ENCODE data around the gene PGR.

Gene PGR

DNA sequence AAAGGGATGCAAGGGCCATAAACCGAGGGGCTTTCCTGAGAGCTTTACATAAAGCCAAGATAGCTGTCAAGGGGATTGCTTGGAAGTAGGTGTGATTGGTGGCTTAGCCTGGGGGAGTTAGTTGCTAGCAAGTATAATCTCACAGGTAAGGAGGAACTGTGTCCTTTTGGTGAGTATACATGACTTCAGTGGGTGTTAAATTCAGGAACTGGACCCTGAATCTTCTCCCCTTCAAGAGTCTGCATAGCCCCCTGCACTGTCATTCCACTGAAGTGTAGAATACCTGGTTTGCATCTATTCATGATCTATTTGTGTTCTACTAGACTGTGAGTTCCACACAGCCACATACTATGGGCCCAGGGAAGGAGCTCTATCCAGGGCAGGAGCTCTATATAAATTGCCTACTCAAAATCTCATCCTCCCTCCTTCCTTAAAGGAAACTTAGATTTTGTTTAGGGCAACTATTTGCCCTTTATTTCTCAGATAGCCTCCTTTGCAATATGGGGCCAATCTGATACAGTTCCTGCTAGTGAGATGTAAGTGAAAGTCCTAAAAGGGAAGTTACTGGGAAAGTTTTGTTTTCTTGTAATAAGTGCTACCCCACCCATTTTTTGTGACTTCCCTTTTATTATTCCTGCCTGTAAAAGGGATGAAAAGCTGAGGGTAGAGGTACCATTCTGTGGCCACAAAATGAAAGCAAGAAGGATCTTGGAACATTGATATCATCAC is 120.5 kb downstream of the PGR start:
- DNase-seq = no peak

DNA sequence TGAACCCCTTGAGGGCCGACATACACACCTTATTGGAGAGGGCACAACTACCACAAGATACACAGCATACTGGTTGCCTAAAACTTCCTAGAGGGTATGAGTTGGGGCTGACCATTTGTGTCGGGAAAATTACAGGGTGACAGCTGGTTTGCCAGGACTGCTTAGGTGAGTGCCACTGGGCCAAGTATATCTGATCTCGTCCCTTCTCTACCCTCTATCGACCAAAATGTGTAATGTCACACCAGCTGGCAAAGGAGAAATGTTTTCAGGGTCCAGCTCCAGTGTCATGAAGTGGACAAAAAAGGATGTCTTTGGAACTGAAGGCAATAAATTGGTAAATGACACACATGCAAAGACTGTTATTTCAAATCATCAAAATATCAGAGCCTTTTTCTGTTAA is 126.1 kb downstream of the PGR start:
- DNase-seq = no peak

DNA sequence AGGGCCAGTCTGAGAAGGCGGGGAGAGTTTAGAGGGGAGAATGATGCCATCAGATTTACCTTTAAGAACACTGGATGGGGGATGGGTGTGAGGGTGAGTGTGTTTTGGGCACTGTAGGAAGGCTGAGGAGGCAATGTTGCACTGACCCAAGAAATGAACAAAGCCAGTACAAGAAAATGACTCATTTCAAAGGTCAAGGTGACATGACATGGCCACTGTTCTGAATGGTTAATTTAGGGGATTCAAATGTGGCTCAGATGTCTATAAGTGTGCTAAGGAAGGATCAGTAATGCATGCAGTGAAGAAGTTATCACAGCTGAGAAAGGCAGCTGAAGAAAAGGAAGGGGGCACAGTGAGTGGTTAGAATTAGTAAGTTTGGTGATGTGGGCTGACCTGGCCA is 129.9 kb downstream of the PGR start:
- DNase-seq = no peak

DNA sequence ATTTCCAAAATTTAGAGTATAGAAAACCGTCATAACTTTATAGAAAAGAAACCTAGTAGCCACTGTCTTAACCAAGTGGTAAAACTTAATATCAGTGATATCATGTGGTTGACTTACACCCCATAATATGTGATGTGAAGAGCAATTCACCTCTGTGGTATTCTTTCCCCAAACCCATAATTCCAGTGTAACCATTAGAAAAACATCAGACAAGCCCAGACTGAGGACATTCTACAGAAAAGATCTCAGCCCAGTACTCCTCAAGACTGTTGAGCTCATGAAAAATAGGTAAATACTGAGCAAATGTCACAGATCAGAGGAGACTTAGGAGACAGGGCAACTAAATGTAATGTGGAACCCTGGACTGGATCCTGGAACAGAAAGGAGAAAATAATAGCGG is 134.6 kb downstream of the PGR start:
- no peak for DNase-seq

DNA sequence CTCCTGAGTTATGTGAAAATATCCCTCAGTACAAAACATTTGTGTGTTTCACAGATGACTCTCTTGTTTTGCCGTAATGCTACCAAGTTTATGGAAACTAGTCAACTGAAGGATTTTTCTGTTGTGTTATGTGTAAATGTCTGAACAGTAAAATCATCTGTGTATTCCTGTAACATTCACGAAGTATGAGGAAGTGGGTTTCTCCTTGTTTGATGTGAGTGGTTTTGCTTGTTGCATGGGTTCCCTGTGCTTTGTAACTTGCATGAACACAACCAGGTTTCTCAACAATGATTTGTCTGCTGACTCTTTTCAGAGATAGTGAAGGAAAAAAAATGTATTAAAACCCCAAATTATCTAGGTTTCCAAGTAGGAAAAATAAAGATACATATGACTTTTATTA is 138.1 kb downstream of the PGR start:
- DNase-seq = no peak

DNA sequence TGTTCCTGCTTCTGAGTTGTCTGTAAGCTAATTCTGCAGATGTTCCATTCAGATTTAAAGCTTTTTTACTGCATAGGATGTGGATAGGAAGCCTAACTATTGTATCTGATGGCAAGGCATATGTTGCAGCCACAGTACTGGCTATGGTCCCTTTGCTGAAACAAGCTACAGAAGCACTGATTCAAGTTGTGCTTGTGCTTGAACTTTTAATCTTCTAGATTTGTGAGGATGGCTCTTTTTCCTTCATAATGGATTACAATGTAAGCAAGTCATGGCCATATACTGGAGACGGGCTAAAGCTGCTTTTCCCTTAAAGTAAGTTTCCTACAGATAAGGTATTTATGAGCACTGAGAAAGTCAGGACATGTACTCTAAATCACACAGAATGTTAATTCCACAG is 138.7 kb downstream of the PGR start:
- no peak for DNase-seq

DNA sequence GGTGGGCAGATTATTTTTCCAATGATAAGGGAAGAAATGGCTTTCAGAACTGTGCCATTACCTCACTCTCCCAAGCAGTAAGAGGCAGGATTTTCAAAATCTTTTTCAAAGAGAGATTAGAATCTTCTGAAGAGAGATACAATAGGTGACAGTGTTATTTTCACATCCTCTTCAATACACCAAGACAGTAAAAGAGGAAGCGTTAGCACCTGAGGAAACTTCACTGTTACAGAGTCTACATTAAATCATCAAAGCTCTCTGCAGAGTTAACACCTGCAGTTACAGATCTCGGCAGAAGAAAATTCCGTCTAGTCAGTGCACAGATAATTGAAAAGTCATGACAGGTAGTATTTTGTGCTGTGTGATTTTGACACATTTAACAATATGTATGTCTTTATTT is 144.9 kb downstream of the PGR start:
- DNase-seq = no peak

DNA sequence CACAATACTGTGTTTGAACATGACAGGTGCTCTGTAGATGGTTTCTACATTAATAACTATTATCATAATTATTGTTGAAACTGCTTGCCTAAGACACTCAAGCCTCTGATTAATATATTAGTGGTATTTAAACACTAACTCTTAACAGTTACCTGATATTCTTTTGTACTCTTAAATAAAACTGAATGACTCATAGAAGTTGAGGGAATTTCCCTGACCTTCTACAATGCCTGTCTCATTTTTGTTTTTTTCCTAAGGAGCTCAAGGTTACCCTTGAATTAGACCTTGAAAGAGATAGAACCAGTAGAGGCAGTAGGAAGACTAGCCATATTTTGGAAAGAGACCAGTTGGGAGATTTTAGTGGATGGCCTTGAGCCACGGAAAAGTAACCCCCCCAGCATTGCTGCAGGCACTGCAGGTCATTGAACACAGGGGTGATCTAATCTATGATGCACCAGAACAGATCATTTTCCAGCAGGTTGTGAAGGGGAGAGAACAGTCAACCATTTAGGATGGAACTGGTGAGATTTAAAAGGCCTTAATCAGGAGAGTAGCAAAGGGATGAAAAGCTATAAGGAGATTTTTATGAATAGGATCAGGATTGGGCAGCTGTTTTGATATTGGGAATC is 148.3 kb downstream of the PGR start:
- DNase-seq = no peak

DNA sequence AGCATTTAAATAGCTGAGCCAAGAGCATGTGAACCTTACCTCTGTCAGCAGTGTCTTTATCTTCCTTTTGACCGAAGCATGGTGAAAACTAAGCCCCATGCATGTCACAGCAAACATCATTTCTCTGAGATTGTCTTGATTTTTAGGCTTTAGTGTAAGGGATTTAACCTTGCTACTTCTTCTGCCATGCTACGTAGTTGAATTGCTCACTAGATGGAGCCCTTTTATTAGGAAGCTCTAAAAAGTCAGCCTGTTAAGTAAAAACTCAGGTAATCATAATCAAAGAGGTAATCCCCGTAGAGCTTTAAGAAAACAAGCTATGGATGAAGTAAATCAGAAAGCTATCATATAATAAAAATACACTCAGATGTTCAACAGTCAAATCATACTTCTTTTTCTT is 149.5 kb downstream of the PGR start:
- no peak for DNase-seq
